Activated CD4-positive, CD25-positive, alpha-beta regulatory T cell treated with anti-CD3 and anti-CD28 coated beads, Interleukin-2, amount 50 U/mL, for 16 hours (primary cell): ENCODE data around the gene MAPK8.
"Not testable (repeated sequence)": the region's sequence is repeated elsewhere in the genome, so short reads cannot be mapped to it uniquely, and the experiment has no call there.

Source experiments
- DNase-seq: peaks from one replicate; pipeline ENCODE4 v3.0.0-alpha.2; 2020; ENCODE audit warnings: low read depth, low spot score

MAPK8 gene

DNA sequence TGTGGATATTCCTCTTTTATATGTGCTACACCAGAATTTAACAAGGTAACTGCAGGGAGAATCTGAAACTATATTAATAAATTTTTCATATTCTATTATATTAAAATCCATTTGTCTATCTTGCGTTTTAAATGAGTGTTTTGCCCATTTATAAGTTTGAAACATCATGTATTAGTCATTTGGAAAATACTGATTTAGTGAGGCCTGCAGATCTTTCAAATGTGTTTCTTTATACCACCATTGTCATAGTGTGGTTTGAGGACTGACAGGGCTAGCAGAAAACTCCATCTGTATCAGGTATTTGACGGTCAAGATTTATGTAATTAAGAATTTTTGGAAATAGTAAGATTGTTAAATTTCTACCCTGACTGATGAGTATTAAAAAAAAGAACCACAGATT lies 29.3 kb downstream of the MAPK8 start:
- DNase-seq: no peak

DNA sequence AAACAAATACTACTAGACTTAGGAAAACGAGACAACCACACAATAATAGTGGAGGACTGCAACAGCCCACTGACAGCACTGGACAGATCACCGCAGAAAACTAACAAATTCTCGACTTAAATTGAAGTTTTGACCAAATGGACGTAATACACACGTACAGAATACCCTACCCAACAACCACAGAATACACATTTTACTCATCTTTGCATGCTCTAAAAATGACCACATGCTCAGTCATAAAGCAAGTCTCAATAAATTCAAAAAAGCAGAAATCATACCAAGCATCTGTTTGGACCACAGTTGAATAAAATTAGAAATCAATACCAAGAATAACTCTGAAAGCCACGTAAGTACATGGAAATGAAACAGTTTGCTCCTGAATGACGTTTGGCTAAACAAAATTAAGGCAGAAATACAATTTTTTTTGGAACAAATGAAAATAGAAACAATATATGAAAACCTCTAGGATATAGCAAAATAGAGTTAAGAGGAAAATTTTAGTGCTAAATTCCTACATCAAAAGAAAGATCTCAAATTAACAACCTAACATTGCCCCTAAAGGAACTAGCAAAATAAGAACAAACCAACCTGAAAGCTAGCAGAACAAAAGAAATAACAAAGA lies 30.6 kb downstream of the MAPK8 start:
- DNase-seq: no peak

DNA sequence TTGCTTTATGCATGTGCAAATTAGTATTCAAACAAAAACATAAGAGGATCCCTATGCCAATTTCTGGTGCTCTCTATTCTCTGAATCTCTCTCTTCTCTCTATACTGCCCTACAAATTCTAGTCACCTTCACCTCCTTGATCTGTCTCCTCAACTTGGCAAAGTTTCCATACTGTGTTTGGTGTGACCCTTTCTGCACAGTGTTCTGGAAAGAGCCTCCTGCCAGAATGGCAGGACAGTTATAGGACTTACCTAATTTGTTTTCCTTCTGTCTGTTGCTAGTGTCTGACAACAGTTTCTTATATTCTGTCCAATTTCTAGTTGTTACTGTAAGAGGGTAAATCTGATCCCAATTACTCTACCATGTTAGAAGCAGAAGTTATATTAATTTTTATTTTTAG lies 34.3 kb downstream of the MAPK8 start:
- DNase-seq: no peak

DNA sequence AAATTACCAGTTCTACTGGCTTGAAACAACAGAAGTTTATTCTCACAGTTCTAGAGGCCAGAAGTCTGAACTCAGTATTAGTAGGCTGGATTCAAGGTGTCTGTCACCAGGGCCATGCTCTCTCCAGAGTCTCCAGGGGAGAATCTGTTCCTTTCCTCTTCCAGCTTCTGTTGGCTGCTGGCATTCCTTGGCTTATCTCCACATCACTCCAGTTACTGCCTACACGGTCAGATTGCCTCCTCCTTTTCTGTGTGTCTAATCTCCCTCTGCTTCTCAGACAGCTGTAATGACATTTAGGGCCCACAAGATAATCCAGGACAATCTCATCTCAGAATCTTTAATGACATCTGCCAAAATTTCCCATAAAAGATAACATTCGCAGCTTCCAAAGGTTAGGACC lies 36.6 kb downstream of the MAPK8 start:
- DNase-seq: no peak

DNA sequence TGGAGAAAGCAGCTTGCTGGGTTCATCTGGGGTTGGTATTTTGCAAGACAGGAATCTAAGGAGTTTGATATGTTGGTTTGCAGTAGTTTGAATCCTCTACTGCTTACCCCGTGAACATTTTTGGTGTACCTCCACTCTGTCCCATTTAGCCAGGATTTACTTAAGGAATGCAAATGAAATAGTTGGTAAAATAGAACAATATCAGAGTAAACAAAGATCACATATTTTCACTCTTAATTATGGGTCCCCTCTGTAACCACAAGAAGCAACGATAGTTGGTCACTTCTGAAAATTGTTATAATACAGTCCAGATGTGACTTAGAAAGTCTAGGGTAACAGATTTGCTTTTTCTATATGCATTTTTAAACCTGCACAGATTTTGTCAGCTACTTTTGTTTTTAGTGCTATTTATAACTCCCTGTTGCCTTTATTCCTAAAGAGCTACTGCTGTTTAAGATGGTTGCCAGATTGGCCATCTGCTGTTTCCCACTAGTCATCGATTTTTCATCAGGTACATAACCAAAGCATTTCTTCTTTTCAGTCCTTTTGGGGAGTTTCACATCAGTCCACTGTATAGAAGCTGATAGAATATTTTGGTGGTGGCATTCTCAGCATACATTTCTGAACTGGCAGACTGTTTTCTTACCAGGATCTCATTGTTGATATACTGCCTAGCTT lies 37.6 kb downstream of the MAPK8 start:
- no peak for DNase-seq

DNA sequence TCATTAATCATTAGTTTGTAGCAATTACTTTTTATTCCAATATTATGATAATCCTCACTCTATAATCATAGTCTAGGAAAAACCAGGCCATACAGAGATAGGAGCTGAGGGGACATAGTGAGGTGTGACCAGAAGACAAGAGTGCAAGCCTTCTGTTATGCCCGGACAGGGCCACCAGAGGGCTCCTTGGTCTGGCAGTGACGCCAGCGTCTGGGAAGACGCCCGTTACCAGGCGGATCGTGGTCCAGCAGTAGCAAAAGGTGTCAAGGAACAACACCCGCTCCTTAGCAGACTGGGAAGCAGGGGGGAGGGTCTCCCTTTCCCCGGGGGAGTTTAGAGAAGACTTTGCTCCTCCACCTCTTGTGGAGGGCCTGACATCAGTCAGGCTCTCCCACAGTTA lies 39.8 kb downstream of the MAPK8 start:
- DNase-seq: not testable (repeated sequence)

DNA sequence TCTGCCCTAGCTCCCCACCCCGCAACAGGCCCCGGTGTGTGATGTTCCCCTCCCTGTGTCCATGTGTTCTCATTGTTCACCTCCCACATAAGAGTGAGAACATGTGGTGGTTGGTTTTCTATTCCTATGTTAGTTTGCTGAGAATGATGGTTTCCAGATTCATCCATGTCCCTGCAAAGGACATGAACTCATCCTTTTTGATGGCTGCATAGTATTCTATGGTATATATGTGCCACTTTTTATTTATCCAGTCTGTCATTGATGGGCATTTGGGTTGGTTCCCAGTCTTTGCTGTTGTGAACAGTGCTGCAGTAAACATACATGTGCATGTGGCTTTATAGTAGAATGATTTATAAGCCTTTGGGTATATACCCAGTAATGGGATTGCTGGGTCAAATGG lies 41.1 kb downstream of the MAPK8 start:
- DNase-seq: not testable (repeated sequence)

DNA sequence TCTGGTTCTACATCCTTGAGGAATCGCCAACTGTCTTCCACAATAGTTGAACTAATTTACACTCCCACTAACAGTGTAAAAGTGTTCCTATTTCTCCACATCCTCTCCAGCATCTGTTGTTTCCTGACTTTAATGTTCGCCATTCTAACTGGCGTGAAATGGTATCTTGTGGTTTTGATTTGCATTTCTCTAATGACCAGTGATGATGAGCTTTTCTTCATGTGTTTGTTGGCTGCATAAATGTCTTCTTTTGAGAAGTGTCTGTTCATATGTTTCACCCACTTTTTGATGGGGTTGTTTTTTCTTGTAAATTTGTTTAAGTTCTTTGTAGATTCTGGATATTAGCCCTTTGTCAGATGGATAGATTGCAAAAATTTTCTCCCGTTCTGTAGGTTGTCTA lies 41.5 kb downstream of the MAPK8 start:
- DNase-seq: not testable (repeated sequence)

DNA sequence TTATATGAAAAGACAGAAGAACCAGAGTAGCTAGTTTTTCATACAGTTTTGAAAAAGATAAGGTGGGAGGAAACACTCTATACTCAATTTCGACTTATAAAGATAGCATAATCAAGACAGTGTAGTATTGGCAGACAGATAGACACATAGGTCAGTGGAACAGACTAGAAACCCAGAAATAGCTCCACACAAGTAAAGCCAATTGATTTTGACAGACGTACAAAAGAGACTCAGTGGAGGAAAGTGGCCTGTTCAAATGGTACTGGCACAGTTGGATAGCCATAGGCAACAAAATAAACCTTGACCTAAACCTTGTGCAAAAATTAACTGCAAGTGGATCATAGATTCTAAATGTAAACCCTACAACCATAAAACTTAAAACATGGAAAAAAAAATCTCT lies 46.8 kb downstream of the MAPK8 start:
- no peak for DNase-seq

DNA sequence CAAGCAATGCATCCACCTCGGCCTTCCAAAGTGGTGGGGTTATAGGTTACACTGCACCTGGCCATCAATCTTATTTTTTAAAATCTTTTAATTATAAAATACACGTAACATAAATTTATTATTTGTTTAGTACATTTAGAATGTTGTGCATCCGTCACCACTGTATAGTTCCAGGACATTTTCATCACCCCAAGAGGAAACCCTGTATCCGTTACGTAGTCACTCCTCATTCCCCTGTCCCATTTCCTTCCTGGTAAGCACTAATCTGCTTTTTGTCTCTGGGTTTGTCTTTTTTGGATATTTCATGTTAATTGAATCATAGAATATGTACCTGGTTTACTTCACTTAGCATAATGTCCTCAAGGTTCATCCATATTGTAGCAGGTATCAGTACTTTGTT lies 51.2 kb downstream of the MAPK8 start:
- DNase-seq: no peak

DNA sequence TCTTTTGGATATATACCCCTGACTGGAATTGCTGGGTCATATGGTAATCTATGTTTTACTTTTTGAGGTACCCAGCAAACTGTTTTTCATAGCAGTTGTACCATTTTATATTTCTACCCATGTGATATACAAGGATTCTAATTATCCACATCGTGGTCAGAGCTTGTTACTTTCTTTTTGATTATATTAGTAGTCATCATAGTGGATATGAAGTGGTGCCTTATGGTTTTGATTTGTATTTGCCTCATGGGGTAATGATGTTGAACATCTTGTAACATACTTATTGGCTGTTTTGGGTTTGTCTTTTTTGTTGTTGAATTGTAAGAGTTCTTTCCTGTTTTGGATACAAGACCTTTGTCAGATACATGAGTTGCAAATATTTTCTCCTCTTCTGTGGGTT lies 51.7 kb downstream of the MAPK8 start:
- DNase-seq: no peak

DNA sequence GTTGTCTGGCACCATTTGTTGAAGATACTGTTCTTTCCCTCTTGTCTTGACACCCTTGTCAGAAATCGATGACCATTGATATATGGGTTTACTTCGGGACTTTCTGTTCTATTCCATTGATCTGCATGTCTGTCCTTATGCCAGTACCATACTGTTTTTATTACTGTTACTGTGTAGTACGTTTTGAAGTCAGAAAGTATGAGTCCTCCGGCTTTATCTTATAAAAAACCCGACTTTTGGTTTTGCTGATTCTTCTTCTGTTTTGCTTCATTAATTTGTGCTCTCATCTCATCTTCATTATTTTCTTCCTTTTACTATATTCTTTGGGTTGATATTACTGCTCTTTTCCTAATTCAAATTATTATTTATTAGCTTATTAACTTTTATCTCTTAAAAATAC lies 52.4 kb downstream of the MAPK8 start:
- DNase-seq: no peak

DNA sequence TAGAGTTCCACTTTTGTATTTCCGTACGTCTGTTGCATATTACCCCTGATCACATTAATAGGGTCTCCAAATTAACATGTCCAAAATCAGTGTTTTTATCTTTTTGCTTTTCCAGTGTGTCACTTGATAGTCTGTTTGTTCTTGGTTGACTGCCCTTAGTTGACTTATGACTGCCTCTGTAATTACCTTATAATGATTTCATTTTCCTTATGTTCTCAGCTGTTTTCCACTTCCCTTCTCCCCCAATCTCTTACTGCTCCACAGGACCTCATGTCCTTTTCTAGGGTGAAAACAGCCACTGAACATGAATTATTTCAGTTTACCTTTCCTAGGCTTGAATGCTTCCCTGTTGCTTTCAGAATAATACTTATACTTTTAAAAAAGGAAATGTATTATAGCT lies 54.7 kb downstream of the MAPK8 start:
- no peak for DNase-seq

DNA sequence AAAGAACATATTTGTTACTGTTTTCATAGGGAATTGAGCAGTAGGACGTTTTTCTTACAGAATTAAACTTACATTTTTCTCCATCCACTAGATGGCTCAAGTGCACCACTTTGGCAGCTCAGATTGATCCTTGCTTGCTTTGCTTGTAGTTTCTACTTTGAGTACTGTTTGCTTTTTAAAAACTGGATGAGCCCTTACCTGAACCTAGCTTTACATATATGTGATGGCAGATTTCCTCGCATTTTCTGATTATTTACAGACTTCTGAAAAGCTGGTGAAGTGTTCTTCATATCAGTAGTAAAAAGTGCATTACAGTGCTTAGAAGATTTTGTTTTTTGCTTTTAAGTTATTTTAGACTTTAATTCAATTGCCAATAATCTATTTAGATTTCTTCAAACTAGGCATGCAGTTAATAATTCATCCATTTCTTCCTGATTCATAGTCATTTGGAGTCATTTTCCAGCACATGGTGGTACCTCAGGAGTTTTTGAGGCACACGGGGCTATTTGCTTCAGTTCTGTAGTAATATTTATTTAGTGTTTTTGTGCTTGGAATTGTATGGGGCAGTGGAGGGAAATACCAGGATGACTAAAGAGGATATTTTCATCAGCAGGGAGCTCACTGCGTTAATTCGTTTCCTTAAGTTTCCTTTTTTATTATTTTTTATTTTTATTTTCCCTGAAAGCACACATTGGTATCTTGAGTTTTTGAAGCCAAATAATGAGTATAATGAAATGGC lies 57.3 kb downstream of the MAPK8 start:
- no peak for DNase-seq

DNA sequence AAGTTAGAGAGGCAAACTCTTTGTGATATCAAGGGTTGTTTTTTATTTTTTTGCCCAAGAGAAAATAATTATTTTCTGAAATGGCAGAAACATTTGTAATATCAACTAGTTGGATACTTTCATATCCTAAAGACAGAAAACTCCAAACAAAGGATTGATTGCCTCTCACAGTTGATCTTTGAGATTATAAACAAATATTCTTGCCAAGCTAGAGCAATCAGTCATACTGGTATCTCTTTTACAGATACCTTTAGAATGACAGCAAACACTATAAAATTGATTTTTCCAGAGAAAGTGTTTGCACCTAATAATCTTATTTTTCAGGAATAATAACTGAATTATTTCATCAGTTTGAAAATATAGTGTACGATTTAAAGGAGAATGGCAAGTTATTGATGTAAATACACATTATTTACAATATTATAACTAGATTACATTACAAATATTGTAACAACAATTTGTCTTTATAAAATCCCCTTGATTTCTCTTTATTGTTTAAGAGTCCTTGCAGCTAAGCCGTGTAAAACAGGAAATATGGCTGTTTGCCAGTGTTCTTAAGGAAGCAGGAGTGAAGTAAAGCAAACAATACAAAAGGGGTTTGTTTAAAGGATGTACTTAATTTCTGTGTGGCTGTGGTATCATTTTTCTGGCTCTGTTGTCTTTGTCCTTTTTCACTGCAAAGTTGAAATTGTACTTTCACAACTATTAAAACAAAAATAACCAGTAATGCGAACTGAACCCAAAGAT lies 58.4 kb downstream of the MAPK8 start:
- DNase-seq: no peak

DNA sequence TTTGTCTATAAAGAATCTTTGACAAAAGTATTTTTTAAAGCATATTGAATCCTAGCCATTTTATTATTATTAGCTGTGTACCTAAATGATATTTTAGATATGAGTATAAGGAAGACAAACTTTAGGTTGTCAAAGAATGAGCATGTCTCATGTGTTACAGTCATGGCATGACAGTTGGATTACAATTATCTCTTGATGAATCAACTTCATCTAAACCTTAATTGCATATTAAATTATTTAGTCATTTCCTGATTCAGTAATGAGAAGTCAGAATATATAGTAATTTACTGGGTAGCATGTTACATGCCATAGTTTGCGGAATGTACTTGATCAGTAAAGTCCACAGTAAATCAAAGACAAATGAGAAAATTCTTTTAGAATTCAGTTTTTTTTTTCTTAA lies 59.2 kb downstream of the MAPK8 start:
- no peak for DNase-seq

DNA sequence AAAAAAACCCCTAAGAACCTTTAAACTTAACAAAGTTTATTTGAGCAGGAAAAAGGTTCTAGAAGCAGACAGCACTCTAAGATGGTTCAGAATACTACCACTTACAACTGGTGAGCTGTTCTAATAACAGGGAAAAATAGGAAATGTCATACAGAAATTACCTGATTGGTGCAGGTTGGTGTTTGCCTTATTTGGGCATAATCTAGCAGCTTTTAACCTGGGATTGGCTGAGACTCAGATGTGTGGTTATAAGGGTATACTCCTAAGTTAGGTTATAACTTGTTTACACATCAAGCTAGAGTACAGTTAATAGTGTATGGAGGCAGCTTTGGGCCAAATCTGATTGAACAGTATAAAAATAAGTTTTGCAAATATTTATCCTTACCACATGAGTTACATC lies 59.8 kb downstream of the MAPK8 start:
- DNase-seq: no peak

DNA sequence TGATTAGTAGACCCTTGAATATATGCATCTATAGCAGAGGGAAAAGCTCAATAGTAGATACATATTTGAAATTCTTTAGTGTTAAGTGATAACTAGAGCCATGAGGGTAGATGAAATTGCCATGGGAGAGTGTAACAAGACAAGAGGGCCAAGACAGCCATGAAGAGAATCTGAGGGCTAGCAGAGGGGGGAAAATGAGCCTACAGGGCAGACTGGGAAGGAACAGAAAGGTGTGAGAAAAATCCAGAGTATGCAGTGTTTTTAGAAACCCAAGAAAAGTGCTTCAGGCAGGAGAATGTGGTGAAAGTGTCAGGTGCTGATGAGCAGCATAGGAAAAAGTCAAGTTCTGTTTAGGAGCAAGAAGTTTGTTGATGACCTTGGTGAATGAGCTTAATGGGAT lies 63.0 kb downstream of the MAPK8 start:
- DNase-seq: no peak

DNA sequence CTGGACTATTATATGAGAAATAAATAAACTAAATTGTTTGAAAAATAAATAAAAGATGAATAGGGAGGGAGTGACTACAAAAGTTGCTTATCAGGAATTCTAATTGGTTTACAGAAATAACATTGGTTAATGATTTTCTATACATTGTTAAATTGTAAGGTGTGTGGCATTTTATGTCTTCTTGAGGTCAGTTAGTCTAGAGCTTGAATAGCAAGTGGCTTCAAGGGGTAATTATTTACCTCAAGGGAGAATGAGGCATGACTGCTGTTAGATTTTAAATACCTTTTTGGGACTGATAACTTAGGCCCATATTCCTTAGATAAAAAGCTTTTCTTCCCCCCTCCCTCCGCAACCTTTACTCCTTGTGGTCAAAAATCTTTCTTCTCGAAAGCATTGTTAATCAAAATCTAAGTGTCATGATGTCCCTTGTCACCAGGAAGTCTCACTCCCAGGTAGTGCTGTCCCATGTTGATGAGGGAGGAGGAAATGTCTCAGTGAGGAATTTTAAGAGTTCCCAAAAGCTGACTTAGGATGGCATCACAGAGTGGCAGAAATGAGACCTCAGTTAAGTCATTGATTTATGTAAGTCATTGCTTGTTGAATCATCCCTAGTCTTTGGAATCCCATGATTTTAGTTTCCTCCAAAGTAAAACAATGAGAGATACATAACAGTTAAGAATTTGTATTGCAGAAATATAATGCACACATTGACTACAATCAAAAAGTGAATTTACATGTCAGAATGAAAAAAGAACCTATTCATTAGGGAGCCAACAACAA lies 71.5 kb downstream of the MAPK8 start:
- no peak for DNase-seq

DNA sequence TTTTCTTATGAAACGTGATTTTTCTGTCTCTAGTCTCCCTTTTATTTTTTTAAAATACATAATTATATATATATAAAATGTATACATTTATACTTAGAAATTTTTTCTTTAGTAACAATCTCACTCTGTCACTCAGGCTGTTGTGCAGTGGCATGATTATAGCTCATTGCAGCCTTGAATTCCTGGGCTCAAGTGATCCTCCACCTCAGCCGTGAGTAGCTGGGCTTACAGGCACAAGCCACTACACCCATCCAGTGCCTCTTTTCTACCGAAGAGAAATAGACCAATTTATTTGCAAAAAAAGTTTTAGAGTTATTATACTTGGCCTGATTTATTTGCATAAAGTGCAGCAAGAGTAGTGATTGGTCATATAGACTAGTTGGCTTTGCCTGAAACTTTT lies 72.2 kb downstream of the MAPK8 start:
- DNase-seq: no peak

DNA sequence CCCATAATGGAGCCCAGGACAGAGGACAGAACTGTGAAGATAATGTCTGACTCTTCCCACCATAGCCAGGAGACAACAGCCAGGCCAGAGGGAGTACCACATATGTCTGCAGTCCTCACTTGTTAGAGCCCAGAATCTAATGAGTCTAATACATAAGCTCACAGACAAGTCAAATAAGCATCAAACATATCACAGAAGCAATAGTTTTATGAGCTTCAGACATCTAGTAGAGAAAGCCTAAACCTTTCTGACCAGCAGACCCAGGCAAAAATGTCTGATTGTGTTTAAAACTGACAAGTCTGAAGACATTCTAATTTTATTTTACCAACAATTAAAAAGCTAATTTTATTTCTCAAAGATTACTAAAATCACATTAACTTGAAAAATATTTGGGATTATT lies 75.5 kb downstream of the MAPK8 start:
- no peak for DNase-seq

DNA sequence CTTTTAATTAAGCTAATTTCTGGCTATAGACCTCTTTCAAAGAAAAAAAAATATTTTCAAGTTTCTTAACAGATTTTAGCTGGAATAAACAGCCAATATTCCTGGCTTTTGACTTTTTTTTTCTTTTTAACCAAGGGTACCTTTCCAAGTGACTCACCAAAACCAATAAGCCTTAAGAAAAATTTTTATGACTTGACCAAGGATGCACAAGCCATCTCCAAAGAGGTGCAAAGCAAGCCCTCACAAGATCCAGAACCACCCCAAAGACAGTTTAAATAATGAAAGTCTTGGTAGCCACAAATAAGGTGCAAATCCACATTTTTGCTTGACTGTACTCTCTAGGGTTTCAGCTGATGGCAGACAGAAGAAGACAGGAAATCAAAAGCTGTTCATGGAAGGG lies 76.5 kb downstream of the MAPK8 start:
- DNase-seq: no peak
